GM13976 (cell line): ENCODE measurements around the gene RAPGEF2.
"Not testable (repeated sequence)": the region's sequence is repeated elsewhere in the genome, so short reads cannot be mapped to it uniquely, and the experiment has no call there.

Experiments
- DNase-seq: peaks from one replicate; pipeline ENCODE4 v3.0.0; 2012; ENCODE audit warnings: low spot score
- CTCF ChIP-seq: IDR thresholded peaks from 2 replicates; pipeline ENCODE4 v1.5.1; 2012; ENCODE audit warnings: borderline replicate concordance, mild to moderate bottlenecking; ENCODE audit not compliant: insufficient read depth; ENCODE audit errors: extremely low read depth, missing control alignments, control extremely low read depth
- in situ Hi-C: fragments of 300-500 bp; cut with MboI; formaldehyde crosslinking; loops from one replicate; pipeline ENCODE4 v1.12.0; 2022; ENCODE audit warnings: low sequenced_read_pairs, mixed read lengths, inconsistent platforms; ENCODE audit not compliant: unreplicated experiment

Gene RAPGEF2

GRCh38 chr4:159376289-159376688, 273.4 kb downstream of the RAPGEF2 start:
- TF ChIP-seq CTCF = no peak
- in situ Hi-C loops = no loop called here
- no peak for DNase-seq

GRCh38 chr4:159378056-159378616, 275.3 kb downstream of the RAPGEF2 start:
- DNase-seq = no peak
- in situ Hi-C loops = no loop called here
- no peak for TF ChIP-seq CTCF

- in situ Hi-C loops, DNase-seq: not testable (repeated sequence)
Observed at GRCh38 chr4:159379064-159379463, 276.2 kb downstream of the RAPGEF2 start.

- DNase-seq = no peak
- in situ Hi-C loops = no loop called here
Observed at GRCh38 chr4:159379836-159380235, 277.0 kb downstream of the RAPGEF2 start.

GRCh38 chr4:159382856-159383561, 280.1 kb downstream of the RAPGEF2 start:
- no peak for TF ChIP-seq CTCF
- in situ Hi-C loops = no loop called here
- no peak for DNase-seq

More at GRCh38 chr4:159379836-159380235, 277.0 kb downstream of the RAPGEF2 start:
- no peak for TF ChIP-seq CTCF

GRCh38 chr4:159383562-159383931, 280.7 kb downstream of the RAPGEF2 start:
- in situ Hi-C loops = no loop called here
- no peak for DNase-seq
- TF ChIP-seq CTCF = no peak

- no peak for TF ChIP-seq CTCF
- in situ Hi-C loops = no loop called here
- no peak for DNase-seq
Observed at GRCh38 chr4:159384017-159384416, 281.1 kb downstream of the RAPGEF2 start.
